ENCODE results near the gene CDKN3.

DNA sequence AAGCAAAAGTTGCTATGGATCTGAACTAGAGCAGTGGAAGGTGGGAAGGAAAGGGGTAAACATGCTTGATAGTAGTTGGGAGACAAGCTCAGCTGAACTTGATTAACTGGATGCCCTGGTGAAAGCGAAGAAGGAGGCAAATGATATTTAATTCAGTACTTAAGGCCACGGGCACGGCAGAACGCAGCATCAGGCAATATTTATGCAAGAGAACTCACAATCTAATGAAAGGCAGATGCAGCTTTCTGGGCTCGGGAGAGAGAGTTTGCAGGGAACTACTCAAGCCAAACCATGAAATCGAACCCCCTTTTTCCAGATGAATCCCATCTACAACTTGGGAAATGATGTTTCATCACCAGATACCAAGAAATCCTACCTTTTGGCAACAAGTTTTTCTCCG, 47.9 kb downstream of the CDKN3 start:
- TF ChIP-seq, protein P1, sequence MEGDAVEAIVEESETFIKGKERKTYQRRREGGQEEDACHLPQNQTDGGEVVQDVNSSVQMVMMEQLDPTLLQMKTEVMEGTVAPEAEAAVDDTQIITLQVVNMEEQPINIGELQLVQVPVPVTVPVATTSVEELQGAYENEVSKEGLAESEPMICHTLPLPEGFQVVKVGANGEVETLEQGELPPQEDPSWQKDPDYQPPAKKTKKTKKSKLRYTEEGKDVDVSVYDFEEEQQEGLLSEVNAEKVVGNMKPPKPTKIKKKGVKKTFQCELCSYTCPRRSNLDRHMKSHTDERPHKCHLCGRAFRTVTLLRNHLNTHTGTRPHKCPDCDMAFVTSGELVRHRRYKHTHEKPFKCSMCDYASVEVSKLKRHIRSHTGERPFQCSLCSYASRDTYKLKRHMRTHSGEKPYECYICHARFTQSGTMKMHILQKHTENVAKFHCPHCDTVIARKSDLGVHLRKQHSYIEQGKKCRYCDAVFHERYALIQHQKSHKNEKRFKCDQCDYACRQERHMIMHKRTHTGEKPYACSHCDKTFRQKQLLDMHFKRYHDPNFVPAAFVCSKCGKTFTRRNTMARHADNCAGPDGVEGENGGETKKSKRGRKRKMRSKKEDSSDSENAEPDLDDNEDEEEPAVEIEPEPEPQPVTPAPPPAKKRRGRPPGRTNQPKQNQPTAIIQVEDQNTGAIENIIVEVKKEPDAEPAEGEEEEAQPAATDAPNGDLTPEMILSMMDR (conservative IDR thresholded peaks at IDR 0.05; ENCODE audit: low read length) = no peak
- TF ChIP-seq EZH2phosphoT487 (IDR thresholded peaks at IDR 0.05; ENCODE audit: borderline replicate concordance) = no peak

Data from Loucy (cell line).